HEK293T (cell line): ENCODE measurements around the gene SYF2.

Source experiments
- CTCF ChIA-PET: fragments of 350-600 bp; formaldehyde crosslinking; extraction: SDS; loops from one replicate; lab custom pipeline; 2021; ENCODE audit warnings: antibody characterized with exemption, inconsistent platforms; lab: Yijun Ruan, JAX
- POLR2A ChIA-PET: fragments of 350-600 bp; formaldehyde crosslinking; extraction: SDS; loops from one replicate; lab custom pipeline; 2020; ENCODE audit warnings: antibody characterized with exemption, inconsistent platforms; lab: Yijun Ruan, JAX
- DNase-seq: peaks from one replicate; pipeline ENCODE4 v3.0.0; 2012; ENCODE audit warnings: mixed read lengths; ENCODE audit errors: extremely low spot score
- ARNT ChIP-seq: fragments of 450-650 bp; IDR thresholded peaks from 2 replicates; pipeline ENCODE4 v1.6.1; 2017; ENCODE audit warnings: mild to moderate bottlenecking
- CTBP1 ChIP-seq: fragments of 450-650 bp; IDR thresholded peaks from 2 replicates; pipeline ENCODE4 v1.6.1; 2016; ENCODE audit warnings: borderline replicate concordance
- FOXK2 ChIP-seq: fragments of 450-650 bp; IDR thresholded peaks from 2 replicates; pipeline ENCODE4 v1.6.1; 2016; ENCODE audit warnings: mild to moderate bottlenecking
- FOXM1 ChIP-seq: fragments of 450-650 bp; IDR thresholded peaks from 2 replicates; pipeline ENCODE4 v1.6.1; 2017; ENCODE audit warnings: mild to moderate bottlenecking, borderline replicate concordance
- HDGF ChIP-seq: fragments of 450-650 bp; IDR thresholded peaks from 2 replicates; pipeline ENCODE4 v1.6.1; 2017; ENCODE audit warnings: antibody characterized with exemption, borderline replicate concordance
- LEF1 ChIP-seq: fragments of 450-650 bp; IDR thresholded peaks from 2 replicates; pipeline ENCODE4 v1.6.1; 2017; ENCODE audit warnings: mild to moderate bottlenecking, borderline replicate concordance
- NFRKB ChIP-seq: fragments of 450-650 bp; IDR thresholded peaks from 2 replicates; pipeline ENCODE4 v1.6.1; 2016; ENCODE audit warnings: mild to moderate bottlenecking, moderate library complexity
- SP1 ChIP-seq: fragments of 450-650 bp; IDR thresholded peaks from 2 replicates; pipeline ENCODE4 v1.6.1; 2017
- SUZ12 ChIP-seq: fragments of 450-650 bp; IDR thresholded peaks from 2 replicates; pipeline ENCODE4 v1.6.1; 2016; ENCODE audit warnings: mild to moderate bottlenecking
- ZNF384 ChIP-seq: fragments of 450-650 bp; IDR thresholded peaks from 2 replicates; pipeline ENCODE4 v1.6.1; 2016

The SYF2 gene

DNA sequence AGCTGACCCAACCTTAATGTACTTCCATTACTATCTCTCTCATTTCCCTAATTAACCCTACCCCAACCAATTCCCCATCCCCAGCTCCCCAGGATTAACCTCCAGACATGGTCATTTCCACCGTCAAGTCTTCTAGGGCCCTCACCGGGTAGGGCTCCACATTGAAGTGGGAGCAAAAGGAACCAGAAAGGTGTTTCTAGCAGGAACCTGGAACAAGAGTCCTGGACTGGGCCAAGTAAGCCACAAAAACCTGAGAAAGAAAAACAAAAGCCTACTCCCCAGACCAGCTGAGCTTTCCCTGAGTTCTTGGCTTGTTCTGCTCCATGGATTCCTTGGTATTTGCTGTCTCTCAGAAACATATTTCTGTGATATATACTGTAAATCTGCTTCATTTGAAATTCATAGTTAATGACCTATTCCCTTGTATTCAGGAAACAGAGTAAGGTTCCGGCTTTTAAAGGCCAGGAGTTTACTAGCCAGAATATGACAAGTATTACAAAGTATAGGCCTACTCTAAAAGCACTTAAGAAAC, 58.4 kb downstream of the SYF2 start:
- ChIA-PET POLR2A (no interaction called here), CTCF (no interaction called here)
- TF ChIP-seq FOXK2: no peak
- no peak for TF ChIP-seq NFRKB
- TF ChIP-seq SUZ12: no peak
- no peak for TF ChIP-seq CTBP1
- TF ChIP-seq SP1: no peak
- no peak for TF ChIP-seq ARNT
- TF ChIP-seq HDGF: no peak
- TF ChIP-seq FOXM1: no peak
- TF ChIP-seq LEF1: no peak
- TF ChIP-seq ZNF384: no peak
- DNase-seq: no peak
